ENCODE data around the gene APOA1. TPM values are rescaled to one million over a fixed set of nuclear protein-coding genes. Genes with fewer than 3 reads are reported as not detected.

Gene APOA1
- total and polyA plus RNA-seq, 3 donors from 2014 or later, result 617 to 2,741 (median 2,156) TPM

DNA sequence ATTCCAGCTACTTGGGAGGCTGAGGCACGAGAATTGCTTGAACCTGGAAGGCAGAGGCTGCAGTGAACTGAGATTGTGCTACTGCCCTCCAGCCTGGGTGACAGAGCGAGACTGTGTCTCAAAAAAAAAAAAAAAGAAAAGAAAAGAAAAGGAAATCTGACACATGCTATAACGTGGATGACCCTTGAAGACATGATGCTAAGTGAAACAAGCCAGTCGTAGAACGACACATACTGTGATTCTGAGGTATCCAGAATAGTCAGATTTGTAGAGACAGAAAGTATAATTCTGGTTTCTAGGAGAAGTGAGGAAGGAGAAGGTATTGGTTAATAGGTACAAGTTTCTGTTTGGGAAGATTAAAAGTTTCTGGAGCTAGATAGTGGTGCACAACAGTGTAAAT, 39.1 kb downstream of the APOA1 start:
- TF ChIP-seq POLR2A (IDR thresholded peaks at IDR 0.05), result no peak
- TF ChIP-seq CTCF (IDR thresholded peaks at IDR 0.05), result no peak
- Histone ChIP-seq H3K4me3 (no peak overlapping the region), H3K36me3 (ENCODE audit: low read depth, missing control alignments) (no peaks in the 10 kb centered on the region), H3K4me1 (no peaks in the 10 kb centered on the region), H3K9me3 (no peaks in the 10 kb centered on the region), H3K27me3 (no peaks in the 10 kb centered on the region), H3K27ac (no peak overlapping the region)
- DNase-seq, result no peak
- intact Hi-C loops (cut with DNase I; ENCODE audit: low total_unique reads), result no loop called here
- WGBS, 2 donors, result 83 to 91% methylated on average over 5 of the region's 5 CpGs

- no peak for DNase-seq
- H3K27ac ChIP-seq, result no peak overlapping the region
- intact Hi-C loops (cut with DNase I; ENCODE audit: low total_unique reads), result no loop called here
- no peaks in the 10 kb centered on the region for H3K9me3 ChIP-seq
- no peaks in the 10 kb centered on the region for H3K4me1 ChIP-seq
- H3K27me3 ChIP-seq, result no peaks in the 10 kb centered on the region
- H3K36me3 ChIP-seq (ENCODE audit: low read depth, missing control alignments), result no peaks in the 10 kb centered on the region
- H3K4me3 ChIP-seq, result no peak overlapping the region
- no peak for TF ChIP-seq POLR2A (IDR thresholded peaks at IDR 0.05)
- TF ChIP-seq CTCF (IDR thresholded peaks at IDR 0.05), result no peak
- WGBS, 2 donors, result 68 to 79% methylated on average over 5 of the region's 5 CpGs
Observed at GRCh38 chr11:116797816-116798215, 39.6 kb downstream of the APOA1 start.

GRCh38 chr11:116796548-116796947, 40.9 kb downstream of the APOA1 start:
- TF ChIP-seq POLR2A (IDR thresholded peaks at IDR 0.05) (no peak), CTCF (IDR thresholded peaks at IDR 0.05) (no peak)
- Histone ChIP-seq H3K4me1 (peaks cover 1% of the 10 kb centered on the region), H3K9me3 (no peaks in the 10 kb centered on the region), H3K27ac (no peak overlapping the region), H3K36me3 (ENCODE audit: low read depth, missing control alignments) (no peaks in the 10 kb centered on the region), H3K4me3 (no peak overlapping the region), H3K27me3 (no peaks in the 10 kb centered on the region)
- intact Hi-C loops (cut with DNase I; ENCODE audit: low total_unique reads), result no loop called here
- DNase-seq, result no peak
- 85 to 88% methylated on average over 1 of the region's 1 CpG for WGBS, 2 donors

DNA sequence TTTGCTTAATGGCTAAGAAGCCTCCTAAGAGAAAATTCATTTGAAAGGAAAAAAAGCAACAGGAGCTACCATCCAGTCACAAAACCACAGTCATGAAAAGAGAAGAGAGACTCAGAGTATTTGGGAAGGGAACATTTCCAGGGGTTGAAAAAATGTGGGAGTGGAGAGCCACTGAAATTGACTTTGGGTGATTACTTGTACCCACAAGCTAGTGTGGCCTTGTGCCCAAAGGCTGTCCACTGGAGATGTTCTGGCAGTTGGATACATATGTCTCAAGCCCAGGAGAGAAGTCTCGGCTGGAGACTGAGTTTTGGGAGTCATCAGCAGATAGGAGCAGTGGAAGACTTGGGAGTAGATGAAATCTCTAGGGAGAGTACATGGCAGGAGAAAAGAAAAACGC, 42.6 kb downstream of the APOA1 start:
- H3K4me1 ChIP-seq, result peaks cover 7% of the 10 kb centered on the region
- WGBS, 2 donors, result 70 to 84% methylated on average over 2 of the region's 2 CpGs
- no peak for TF ChIP-seq CTCF (IDR thresholded peaks at IDR 0.05)
- TF ChIP-seq POLR2A (IDR thresholded peaks at IDR 0.05), result no peak
- no peak for DNase-seq
- no peak overlapping the region for H3K27ac ChIP-seq
- no peak overlapping the region for H3K4me3 ChIP-seq
- intact Hi-C loops (cut with DNase I; ENCODE audit: low total_unique reads), result loop anchor here (5.0 kb wide), 1 partner anchor 312 kb away; no protein-coding TSS in a partner anchor
- no peaks in the 10 kb centered on the region for H3K27me3 ChIP-seq
- no peaks in the 10 kb centered on the region for H3K9me3 ChIP-seq
- no peaks in the 10 kb centered on the region for H3K36me3 ChIP-seq (ENCODE audit: low read depth, missing control alignments)

DNA sequence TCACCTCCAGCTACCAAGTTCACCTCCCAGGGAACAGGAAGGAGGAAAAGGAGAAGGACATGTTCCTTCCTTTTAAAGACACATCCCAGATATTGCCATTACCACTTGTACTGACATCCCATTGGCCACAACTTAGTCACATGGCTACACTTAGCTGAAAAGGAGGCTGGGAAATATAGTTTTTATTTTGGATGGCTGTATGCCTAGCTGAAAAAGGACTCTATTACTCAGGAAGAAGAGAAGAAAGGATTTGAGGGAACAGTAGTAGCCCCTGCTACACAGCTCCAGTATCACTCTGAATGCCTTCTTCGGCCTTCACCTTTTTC, 43.7 kb downstream of the APOA1 start:
- no peak for DNase-seq
- H3K36me3 ChIP-seq (ENCODE audit: low read depth, missing control alignments), result no peaks in the 10 kb centered on the region
- WGBS, 2 donors, result 94 to 97% methylated on average over 1 of the region's 1 CpG
- TF ChIP-seq CTCF (IDR thresholded peaks at IDR 0.05) (no peak), POLR2A (IDR thresholded peaks at IDR 0.05) (no peak)
- H3K27me3 ChIP-seq, result no peaks in the 10 kb centered on the region
- intact Hi-C loops (cut with DNase I; ENCODE audit: low total_unique reads), result loop anchor here (5.0 kb wide), 1 partner anchor 314 kb away; no protein-coding TSS in a partner anchor
- H3K4me1 ChIP-seq, result peaks cover 7% of the 10 kb centered on the region
- no peak overlapping the region for H3K27ac ChIP-seq
- H3K9me3 ChIP-seq, result no peaks in the 10 kb centered on the region
- H3K4me3 ChIP-seq, result no peak overlapping the region

All from testis (tissue), 3 donors.